HG02943 (cell line): Measurements from ENCODE around the gene ORC6.

Source experiments
- ATAC-seq: cut with Tn5 transposase; IDR thresholded peaks from one replicate; pipeline ENCODE4 v1.9.1; 2021; ENCODE audit warnings: mild to moderate bottlenecking, low read depth, moderate library complexity; ENCODE audit not compliant: unreplicated experiment

The ORC6 gene

DNA sequence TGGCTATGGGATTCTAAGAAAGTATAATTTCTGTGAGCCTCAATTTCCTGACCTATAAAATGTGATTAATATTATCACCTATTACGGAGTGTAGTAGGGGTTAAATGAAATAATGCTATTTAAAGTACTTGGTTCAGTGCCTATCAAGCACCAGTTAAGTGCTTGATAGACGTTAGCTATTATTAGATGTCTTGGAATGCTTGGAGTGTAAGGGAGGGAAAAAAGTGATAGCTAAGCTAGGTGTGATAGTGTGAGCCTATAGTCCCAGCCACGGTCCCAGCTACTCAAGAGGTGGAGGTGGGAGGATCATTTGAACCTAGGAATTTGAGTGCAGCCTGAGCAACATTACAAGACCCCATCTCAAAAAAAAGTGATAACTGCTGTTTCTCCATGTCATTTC is 7.5 kb downstream of the ORC6 start:
- ATAC-seq: no peak

GRCh38 chr16:46700048-46700447 is 10.6 kb downstream of the ORC6 start:
- no peak for ATAC-seq

DNA sequence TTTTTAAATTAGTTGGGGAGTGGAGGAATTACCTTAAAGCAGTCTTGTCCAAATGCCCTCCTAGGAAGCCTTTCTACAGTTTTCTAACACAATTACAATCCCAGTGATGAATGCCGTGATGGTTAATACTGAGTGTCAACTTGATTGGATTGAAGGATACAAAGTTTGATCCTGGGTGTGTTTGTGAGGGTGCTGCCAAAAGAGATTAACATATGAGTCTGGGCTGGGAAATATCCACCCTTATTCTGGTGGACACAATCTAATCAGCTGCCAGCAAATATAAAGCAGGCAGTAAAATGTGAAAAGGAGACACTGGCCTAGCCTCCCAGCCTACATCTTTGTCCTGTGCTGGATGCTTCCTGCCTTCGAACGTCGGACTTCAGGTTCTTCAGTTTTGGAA is 12.2 kb downstream of the ORC6 start:
- ATAC-seq: no peak

DNA sequence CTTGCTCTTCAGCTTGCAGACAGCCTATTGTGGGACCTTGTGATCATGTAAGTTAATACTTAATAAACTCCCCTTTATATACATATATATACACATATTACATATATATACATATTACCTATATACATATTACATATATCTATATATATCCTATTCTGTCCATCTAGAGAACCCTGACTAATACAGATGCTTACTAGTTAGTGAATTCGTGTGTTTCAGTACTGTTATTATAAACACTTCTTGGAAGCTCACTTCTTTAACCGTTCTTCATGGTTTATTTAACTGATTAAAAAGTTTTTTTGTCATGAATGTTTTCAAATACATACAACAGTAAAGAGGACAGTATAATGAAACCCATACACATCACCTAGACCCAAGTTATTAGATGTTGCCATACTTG is 12.6 kb downstream of the ORC6 start:
- ATAC-seq: no peak

GRCh38 chr16:46706642-46707041 is 17.2 kb downstream of the ORC6 start:
- ATAC-seq: no peak

GRCh38 chr16:46709469-46710005 is 20.1 kb downstream of the ORC6 start:
- ATAC-seq: no peak

DNA sequence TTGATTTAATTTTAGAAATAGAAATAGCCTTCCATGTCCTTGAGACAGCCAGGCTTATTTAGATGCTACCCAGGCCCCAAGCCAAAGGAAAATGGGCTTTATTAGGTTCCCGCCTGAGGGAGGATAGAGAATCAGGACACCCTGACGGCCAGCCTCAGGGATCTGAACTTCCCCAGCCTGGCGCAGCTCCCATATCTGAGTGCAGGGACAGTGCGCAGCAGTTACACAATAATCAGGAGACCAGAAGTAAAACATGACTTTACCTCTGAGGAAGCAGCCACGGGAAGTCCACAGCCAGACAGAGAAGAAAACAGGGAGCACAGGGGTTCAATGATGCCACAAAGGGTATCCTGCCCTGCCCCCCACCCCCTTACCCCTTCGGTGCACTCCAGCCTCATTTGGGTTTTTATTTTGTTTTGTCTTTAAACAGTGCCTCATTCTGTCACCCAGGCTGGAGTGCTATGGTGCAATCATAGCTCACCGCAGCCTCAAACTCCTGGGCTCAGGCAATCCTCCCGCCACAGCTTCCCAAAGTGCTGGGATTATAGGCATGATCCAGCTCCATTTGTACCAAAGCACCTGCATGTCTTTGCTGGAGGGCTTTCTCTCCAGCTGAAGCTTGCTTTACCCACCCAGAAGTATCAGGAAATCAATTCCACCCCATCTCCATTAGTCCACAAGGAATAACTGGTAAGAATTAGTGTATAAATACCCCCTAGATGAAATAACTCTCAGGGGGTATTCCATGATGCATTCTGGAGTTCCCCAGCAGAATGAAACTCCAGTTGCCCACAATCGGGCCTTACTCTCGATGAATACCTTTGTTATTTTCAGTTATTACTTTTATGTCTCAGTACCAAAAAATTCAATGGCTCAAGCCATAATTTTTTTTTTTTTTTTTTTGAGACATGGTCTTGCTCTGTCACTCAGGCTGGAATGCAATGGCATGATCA is 21.9 kb downstream of the ORC6 start:
- no peak for ATAC-seq

- no peak for ATAC-seq
Measured at GRCh38 chr16:46712911-46713310, 23.5 kb downstream of the ORC6 start.

GRCh38 chr16:46713634-46714033 is 24.2 kb downstream of the ORC6 start:
- ATAC-seq: no peak

DNA sequence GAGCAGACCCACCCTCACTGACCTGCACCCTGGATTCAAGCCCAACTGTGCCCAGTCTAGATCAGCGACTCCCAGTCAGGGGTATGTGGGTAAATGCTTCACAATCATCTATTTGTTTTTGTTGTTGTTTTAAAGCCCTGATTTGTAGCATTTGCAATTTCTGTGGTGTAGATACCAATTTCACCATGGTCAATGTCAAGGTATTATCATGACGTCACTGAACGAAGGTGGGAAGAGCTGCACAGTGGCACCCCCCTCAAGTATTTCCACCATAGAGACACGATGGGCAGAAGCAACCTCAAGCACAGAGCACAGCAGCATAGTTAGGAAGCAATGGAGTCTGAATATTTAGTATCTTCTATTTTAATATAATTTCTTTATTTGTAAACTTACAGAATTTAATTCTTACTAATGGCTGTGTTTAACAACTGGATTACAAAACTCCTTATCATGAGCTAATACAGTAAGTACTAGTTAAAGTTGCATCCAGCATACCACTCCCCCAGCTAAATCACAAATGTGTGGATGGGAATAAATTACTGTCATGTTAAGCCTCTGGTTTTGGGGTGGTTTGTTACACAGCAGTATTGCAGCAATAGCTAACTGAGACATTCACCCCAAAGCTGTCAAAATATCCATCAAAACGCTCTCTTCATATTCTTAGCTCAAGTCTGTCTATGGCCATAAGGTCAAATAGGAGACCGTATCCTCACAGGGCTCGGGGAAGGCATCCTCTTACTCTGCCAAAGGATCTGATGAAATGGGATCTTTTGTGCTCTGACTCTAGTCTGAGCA is 25.5 kb downstream of the ORC6 start:
- no peak for ATAC-seq

- ATAC-seq: no peak
Measured at GRCh38 chr16:46715769-46716305, 26.4 kb downstream of the ORC6 start.

DNA sequence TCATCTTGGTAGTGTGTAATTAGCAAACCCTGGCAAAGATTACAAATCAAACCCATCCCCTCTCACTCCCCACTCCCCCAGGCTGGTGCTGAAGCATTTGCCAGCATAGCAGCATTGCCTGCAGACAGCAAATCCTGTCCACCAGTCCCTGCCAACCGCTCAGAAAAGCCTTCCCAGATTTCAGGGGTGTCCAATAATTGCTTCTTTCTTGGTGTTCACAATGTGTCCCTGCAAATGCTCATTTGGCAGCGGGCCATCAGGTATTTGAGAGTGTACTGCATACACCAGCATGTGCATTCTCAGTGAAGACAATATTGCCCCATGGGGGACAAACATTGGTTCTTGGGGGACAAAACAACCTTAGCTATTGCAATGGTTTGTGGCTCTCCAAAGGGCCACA is 28.2 kb downstream of the ORC6 start:
- ATAC-seq: no peak

DNA sequence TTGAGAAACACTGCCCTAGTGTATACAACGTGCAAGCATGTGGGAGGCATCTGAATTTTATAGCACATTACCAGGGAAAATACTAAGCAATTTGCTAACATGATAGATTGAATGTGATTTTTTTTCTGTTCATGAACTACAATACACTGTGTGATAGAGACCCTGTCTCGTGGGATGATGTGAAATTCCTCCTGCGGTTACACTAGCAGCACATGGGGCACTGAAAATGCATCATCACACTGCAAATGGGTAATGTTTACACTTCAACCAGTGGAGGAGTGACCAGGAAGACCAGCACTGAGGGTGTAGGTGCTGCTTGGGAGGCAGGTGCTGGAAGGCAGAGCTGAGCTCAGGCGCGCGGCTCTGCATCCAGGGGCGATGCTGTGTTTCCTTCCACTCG is 28.8 kb downstream of the ORC6 start:
- ATAC-seq: no peak

GRCh38 chr16:46719528-46719927 is 30.1 kb downstream of the ORC6 start:
- no peak for ATAC-seq

- ATAC-seq: no peak
Measured at GRCh38 chr16:46720619-46721018, 31.2 kb downstream of the ORC6 start.

- no peak for ATAC-seq
Measured at GRCh38 chr16:46721885-46722284, 32.4 kb downstream of the ORC6 start.

- ATAC-seq: no peak
Measured at GRCh38 chr16:46727184-46727583, 37.7 kb downstream of the ORC6 start.

DNA sequence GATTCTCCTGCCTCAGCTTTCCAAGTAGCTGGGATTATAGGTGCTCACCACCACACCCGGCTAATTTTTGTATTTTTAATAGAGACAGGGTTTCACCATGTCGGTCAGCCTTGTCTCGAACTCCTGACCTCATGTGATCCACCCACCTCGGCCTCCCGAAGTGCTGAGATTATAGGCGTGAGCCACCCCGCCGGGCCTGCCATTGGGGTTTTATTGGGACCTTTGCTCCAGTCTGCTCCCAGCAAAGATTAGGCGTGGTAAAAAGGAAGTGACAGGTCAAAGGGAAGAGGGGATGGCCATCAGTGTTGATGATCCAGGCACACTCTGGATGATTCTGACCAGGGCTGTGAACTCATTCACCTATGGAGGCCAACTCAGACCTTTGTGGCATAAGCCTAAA is 38.2 kb downstream of the ORC6 start:
- no peak for ATAC-seq

DNA sequence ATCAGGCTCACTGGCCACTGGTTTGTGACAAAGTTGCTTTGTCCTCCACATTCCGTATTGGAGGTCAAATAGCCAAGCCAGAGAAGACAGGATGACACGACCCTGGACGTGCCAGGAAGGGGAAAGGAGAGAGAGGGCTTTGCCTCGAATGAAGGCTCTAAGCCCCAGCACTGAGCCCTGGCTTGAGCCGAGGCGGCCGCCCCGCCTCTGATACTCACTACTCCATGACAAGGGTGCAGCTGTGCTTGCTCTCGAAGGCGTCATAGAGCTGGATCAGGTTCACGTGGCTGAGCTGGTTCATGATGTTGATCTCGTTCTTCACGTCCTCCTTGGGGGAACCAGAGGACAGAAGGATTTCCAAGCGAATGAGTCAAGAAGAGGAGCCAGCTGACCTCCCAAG is 39.3 kb downstream of the ORC6 start:
- no peak for ATAC-seq

GRCh38 chr16:46729326-46729995 is 40.0 kb downstream of the ORC6 start:
- no peak for ATAC-seq

DNA sequence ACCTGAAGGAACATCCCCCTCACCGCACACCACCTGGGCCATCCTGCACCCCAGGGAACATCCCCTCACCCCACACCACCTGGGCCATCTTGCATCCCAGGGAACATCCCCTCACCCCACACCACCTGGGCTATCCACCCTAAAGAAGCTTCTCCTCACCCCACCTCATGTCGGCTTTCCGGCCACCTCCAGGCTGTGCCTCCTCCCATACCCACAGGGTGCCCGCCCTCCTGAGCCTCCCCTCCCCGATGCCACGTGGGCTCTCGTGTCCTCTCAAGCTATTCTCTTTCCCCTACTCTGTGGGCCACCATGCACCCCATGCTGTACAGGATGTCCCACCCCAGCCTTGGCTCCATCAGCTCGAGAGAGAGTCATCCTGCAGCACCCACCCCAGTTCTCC is 40.7 kb downstream of the ORC6 start:
- no peak for ATAC-seq
